ENCODE measurements around the gene LMAN2L.

Gene LMAN2L

DNA sequence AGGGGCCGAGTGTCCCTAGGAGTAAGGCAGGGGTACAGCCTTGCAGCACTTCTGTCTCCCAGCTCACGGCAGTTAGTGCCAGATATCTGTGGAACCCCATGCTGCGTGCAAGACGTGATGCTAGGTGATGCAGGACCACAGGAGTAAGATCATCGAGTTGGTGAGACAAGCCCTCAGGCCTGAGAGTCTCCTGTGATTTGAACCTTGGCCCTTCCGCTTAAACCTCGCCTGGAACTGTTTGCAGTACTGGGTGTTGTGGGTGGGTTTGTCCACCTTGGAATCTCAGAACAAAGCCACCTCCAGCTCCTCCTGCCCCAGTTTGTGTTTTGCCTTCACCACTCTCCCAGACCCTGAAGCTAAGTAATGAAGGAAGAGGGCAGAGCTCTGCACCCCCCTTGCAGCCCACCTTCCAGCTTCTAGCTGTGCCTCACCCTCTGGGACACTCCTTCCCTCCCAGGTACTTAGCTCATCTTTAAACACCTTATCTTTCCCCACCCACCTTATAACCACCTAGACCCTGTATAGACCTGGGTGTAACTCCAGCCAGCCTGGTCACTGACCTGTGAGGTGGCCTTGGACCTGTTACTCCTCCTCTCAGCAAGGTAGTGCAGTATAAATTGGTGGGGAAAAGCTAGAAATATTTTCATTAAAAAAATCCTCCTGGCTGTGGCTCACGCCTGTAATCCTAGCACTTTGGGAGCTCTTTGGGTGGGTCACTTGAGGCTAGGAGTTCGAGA, 27.4 kb upstream of the LMAN2L start:
- in situ Hi-C loops (cut with HindIII; ENCODE audit: low sequenced_read_pairs) = no loop called here
- H3K4me3 ChIP-seq (ENCODE audit: low read depth, low read length) = no peak overlapping the region
- TF ChIP-seq, protein P1, sequence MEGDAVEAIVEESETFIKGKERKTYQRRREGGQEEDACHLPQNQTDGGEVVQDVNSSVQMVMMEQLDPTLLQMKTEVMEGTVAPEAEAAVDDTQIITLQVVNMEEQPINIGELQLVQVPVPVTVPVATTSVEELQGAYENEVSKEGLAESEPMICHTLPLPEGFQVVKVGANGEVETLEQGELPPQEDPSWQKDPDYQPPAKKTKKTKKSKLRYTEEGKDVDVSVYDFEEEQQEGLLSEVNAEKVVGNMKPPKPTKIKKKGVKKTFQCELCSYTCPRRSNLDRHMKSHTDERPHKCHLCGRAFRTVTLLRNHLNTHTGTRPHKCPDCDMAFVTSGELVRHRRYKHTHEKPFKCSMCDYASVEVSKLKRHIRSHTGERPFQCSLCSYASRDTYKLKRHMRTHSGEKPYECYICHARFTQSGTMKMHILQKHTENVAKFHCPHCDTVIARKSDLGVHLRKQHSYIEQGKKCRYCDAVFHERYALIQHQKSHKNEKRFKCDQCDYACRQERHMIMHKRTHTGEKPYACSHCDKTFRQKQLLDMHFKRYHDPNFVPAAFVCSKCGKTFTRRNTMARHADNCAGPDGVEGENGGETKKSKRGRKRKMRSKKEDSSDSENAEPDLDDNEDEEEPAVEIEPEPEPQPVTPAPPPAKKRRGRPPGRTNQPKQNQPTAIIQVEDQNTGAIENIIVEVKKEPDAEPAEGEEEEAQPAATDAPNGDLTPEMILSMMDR (IDR thresholded peaks at IDR 0.05; ENCODE audit: low read depth, low read length) = no peak
- no peak for DNase-seq (ENCODE audit: low read depth, low spot score)

DNA sequence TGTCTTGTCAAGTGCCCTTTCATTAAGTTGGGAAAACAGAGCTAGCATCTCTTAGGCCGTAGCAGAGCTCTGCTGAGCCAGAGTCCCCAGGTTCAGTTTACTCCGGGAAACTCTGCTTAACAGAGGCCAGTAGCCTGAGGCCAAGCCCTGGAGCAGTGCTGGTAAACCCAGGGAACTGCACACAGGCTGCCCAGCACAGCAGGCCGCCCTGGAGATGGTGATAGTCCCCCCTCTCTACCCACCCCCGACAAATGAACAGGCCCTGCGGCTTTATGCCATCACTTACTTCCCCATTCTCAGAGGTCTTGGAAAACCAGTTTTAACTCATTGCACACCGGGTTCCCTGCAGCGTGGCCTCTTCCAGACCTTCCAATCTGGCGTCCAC, 24.4 kb upstream of the LMAN2L start:
- H3K4me3 ChIP-seq (ENCODE audit: low read depth, low read length) = no peak overlapping the region
- TF ChIP-seq, protein P1 (IDR thresholded peaks at IDR 0.05; ENCODE audit: low read depth, low read length) = no peak
- DNase-seq (ENCODE audit: low read depth, low spot score) = no peak
- in situ Hi-C loops (cut with HindIII; ENCODE audit: low sequenced_read_pairs) = no loop called here

DNA sequence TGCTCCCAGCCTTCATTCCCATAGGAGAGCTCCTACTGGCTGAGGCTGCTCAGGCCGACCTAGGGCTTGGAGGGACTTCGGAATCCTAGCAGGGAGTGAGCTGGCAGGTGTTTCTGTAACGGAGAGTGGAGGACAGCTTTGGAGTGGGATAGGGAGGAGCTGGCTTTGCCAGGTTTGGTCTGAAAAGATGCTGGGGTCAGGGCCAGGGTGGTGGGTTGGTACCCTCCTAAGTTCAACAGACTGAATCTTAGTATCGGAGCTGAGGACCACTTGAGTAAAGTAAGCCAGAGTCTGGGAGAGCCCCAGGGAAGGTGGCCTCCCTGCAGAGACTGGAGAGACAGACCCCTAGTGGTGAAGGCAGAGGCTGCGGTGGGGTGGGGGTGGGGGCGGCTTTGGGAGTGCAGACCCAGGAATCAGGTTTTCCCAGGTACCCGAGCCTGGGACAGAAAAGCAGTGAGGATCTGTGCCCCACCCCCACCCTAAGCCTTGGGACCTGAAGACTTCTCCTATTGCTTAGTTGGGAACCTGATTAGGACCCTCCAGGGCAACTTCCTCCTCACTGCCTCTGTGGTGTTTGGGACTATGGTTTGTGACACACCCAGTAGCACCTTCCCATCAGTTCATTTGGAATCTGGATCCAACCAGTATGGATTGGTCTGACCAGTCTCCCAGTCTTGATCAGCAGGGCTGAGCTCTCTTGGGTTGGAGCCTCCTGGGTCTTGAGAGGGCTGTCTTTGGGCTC, 23.8 kb upstream of the LMAN2L start:
- TF ChIP-seq, protein P1 (IDR thresholded peaks at IDR 0.05; ENCODE audit: low read depth, low read length) = peak; percentile 42
- in situ Hi-C loops (cut with HindIII; ENCODE audit: low sequenced_read_pairs) = no loop called here
- DNase-seq (ENCODE audit: low read depth, low spot score) = no peak
- peak overlapping the region; percentile 25 for H3K4me3 ChIP-seq (ENCODE audit: low read depth, low read length)

DNA sequence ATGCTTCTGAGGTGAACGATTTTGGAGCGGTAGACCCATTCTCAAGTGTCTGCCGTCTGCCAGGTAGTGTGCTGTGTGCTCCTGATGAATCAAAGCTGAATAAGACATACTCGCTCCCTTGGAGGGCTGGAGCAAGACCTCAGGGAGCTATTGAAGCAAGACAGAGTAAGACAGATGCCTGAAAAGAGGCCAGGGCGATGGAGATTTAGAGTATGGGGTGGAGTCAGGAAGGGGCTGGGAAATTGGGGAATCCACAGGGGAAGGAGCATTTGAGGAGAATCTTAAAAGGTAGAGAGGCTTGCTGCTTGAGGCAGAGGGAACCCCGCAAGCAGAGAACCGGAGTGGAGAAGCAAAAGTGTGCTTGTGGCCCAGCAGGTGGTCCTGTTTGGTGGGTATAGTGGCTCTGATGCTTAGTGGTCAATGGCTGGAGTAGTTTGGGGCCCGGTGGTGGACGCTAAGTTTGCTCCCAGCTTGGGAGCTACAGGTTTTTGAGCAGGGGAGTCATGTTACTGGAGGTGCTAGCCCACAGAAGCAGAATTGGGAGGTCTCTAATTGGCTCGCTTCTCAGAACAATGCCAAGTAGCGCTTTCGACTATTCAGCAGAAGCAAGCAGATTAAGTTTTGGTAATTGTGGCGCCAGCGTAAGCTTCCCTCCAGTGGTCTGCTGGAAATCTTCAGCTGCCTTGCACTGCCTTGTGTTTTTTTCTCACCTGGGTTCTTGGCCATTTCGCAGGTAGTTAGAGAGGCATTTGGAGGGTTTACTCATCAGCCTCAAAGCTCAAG, 22.9 kb upstream of the LMAN2L start:
- TF ChIP-seq, protein P1 (IDR thresholded peaks at IDR 0.05; ENCODE audit: low read depth, low read length) = no peak
- in situ Hi-C loops (cut with HindIII; ENCODE audit: low sequenced_read_pairs) = no loop called here
- peak overlapping the region; percentile 25 for H3K4me3 ChIP-seq (ENCODE audit: low read depth, low read length)
- DNase-seq (ENCODE audit: low read depth, low spot score) = peak; percentile 12

DNA sequence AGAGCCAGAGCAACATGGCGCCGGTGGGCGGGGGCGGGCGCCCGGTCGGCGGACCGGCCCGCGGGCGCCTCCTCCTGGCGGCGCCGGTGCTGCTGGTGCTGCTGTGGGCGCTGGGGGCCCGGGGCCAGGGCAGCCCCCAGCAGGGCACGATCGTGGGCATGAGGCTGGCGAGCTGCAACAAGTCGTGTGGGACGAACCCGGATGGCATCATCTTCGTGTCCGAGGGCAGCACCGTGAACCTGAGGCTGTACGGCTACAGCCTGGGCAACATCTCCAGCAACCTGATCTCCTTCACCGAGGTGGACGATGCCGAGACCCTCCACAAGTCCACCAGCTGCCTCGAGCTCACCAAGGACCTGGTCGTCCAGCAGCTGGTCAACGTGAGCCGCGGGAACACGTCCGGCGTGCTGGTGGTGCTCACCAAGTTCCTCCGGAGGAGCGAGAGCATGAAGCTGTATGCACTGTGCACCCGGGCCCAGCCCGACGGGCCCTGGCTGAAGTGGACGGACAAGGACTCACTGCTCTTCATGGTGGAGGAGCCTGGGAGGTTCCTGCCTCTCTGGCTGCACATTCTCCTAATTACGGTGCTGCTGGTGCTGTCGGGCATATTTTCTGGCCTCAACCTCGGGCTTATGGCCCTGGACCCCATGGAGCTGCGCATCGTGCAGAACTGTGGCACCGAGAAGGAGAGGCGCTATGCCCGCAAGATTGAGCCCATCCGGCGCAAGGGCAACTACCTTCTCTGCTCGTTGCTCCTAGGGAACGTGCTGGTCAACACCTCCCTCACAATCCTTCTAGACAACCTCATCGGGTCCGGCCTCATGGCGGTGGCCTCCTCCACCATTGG, 21.3 kb upstream of the LMAN2L start:
- peak overlapping the region; percentile 63 for H3K4me3 ChIP-seq (ENCODE audit: low read depth, low read length)
- in situ Hi-C loops (cut with HindIII; ENCODE audit: low sequenced_read_pairs) = no loop called here
- TF ChIP-seq, protein P1 (IDR thresholded peaks at IDR 0.05; ENCODE audit: low read depth, low read length) = peak; percentile 46
- DNase-seq (ENCODE audit: low read depth, low spot score) = peak; percentile 32

Measured in astrocyte of the spinal cord (primary cell).